Measurements from ENCODE around the gene PRODH.

DNA sequence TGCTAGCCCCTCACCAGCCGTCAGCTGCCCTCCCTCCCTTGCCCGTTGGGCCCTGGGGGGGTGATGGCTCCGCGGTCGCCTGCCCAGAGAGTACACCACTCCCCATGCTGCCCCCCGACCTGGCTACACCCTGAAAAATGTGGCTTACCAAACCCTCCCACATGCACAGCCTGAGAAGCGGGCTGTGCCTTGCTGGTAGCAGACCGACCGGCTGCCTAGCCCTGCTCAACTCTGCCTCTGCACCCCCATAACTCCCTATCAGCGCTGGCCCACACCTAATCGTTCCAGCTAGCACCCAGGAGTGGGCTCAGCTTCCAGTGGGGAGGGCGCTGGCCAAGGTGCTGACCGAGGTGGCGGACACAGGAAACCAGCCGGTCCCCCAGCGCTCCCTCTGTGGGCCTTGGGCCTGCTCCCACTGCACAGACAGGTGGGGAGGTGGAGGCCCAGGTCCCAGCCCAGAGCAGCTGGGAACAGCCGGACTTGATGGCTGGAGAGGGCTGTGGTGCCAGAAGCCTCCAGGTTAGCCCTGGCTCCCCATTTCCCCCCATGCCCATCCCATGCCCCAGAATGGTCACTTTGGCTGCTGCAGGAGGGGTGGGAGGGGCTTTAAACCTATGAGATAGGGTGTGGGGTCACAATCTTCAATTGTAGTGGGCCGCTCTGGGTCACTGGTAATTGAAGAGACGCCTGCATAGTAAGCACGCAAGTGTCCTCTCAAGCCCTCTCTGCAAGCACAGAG is 32.1 kb upstream of the PRODH start:
- TF ChIP-seq, protein P1, sequence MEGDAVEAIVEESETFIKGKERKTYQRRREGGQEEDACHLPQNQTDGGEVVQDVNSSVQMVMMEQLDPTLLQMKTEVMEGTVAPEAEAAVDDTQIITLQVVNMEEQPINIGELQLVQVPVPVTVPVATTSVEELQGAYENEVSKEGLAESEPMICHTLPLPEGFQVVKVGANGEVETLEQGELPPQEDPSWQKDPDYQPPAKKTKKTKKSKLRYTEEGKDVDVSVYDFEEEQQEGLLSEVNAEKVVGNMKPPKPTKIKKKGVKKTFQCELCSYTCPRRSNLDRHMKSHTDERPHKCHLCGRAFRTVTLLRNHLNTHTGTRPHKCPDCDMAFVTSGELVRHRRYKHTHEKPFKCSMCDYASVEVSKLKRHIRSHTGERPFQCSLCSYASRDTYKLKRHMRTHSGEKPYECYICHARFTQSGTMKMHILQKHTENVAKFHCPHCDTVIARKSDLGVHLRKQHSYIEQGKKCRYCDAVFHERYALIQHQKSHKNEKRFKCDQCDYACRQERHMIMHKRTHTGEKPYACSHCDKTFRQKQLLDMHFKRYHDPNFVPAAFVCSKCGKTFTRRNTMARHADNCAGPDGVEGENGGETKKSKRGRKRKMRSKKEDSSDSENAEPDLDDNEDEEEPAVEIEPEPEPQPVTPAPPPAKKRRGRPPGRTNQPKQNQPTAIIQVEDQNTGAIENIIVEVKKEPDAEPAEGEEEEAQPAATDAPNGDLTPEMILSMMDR (conservative IDR thresholded peaks at IDR 0.05; ENCODE audit: low read depth in 2 of 2) = no peak
- TF ChIP-seq EZH2 (IDR thresholded peaks at IDR 0.05; ENCODE audit: low read depth, unreplicated experiment) (no peak), STAT1 (IDR thresholded peaks at IDR 0.05; ENCODE audit: unreplicated experiment) (no peak), POLR2AphosphoS5 (IDR thresholded peaks at IDR 0.05; ENCODE audit: low read depth) (no peak), CREB1 (CRISPR knock-in tag; IDR thresholded peaks at IDR 0.05; ENCODE audit: low read depth) (no peak)

Data from GM23338 (cell line).